Liver (tissue), 9 donors: ENCODE data around the gene DDX50. TPM values are rescaled to one million over a fixed set of nuclear protein-coding genes. Genes with fewer than 3 reads are reported as not detected.

Experiments used
- DNase-seq: peaks from one replicate; pipeline ENCODE4 v3.0.0-alpha.2; 2017; ENCODE audit warnings: low spot score
- H3K27ac ChIP-seq, 2 donors: one replicate each; pipeline ENCODE4 v1.7.0; 2013; ENCODE audit warnings: inconsistent platforms in 2 of 2, low read length in 2 of 2, control low read depth in 1 of 2, low read depth in 1 of 2, mild to moderate bottlenecking in 1 of 2
- H3K27me3 ChIP-seq, 4 donors: one replicate each; pipeline versions ENCODE4 v1.6.1 to v1.7.0; 2013; ENCODE audit warnings: low read length in 3 of 4, inconsistent platforms in 1 of 4, mild to moderate bottlenecking in 1 of 4, moderate library complexity in 1 of 4; ENCODE audit not compliant: control insufficient read depth in 4 of 4, insufficient read depth in 4 of 4
- H3K36me3 ChIP-seq, 4 donors: one replicate each; pipeline versions ENCODE4 v1.6.1 to v1.7.0; 2013; ENCODE audit warnings: low read length in 3 of 4, mild to moderate bottlenecking in 3 of 4, low read depth in 1 of 4, moderate library complexity in 1 of 4; ENCODE audit not compliant: control insufficient read depth in 4 of 4, insufficient read depth in 3 of 4
- H3K4me1 ChIP-seq, 4 donors: one replicate each; pipeline versions ENCODE4 v1.6.1 to v1.7.0; 2013; ENCODE audit warnings: low read length in 3 of 4, mild to moderate bottlenecking in 3 of 4, moderate library complexity in 1 of 4; ENCODE audit not compliant: control insufficient read depth in 4 of 4, insufficient read depth in 4 of 4
- H3K4me3 ChIP-seq, 3 donors: one replicate each; pipeline versions ENCODE4 v1.6.1 to v1.7.0; 2013; ENCODE audit warnings: low read length in 3 of 3, control low read depth in 1 of 3, low read depth in 1 of 3, mild to moderate bottlenecking in 1 of 3
- H3K9ac ChIP-seq, 2 donors: one replicate each; pipeline ENCODE4 v1.7.0; 2013; ENCODE audit warnings: low read length in 2 of 2, mild to moderate bottlenecking in 2 of 2, moderate library complexity in 2 of 2, control low read depth in 1 of 2, low read depth in 1 of 2
- H3K9me3 ChIP-seq, 4 donors: one replicate each; pipeline versions ENCODE4 v1.6.1 to v1.7.0; 2013; ENCODE audit warnings: low read length in 3 of 4; ENCODE audit not compliant: control insufficient read depth in 4 of 4
- EGR1 ChIP-seq, 2 donors: IDR thresholded peaks; 2 replicates each; pipeline ENCODE4 v1.6.1; 2016 to 2018; ENCODE audit warnings: antibody characterized with exemption in 2 of 2, low read depth in 2 of 2
- FOXA1 ChIP-seq: IDR thresholded peaks from 2 replicates; pipeline ENCODE4 v1.6.1; 2016; ENCODE audit warnings: antibody characterized with exemption
- FOXA2 ChIP-seq: IDR thresholded peaks from 2 replicates; pipeline ENCODE4 v1.6.1; 2016; ENCODE audit warnings: antibody characterized with exemption
- GABPA ChIP-seq, 2 donors: IDR thresholded peaks in 1 of 2; conservative IDR thresholded peaks in 1 of 2; 2 replicates each; pipeline ENCODE4 v1.6.1; 2016; ENCODE audit warnings: antibody characterized with exemption in 2 of 2, mild to moderate bottlenecking in 1 of 2, moderate library complexity in 1 of 2
- HNF4A ChIP-seq, 2 donors: conservative IDR thresholded peaks; 2 replicates each; pipeline ENCODE4 v1.6.1; 2016; ENCODE audit warnings: antibody characterized with exemption in 2 of 2, mild to moderate bottlenecking in 2 of 2
- HNF4G ChIP-seq: IDR thresholded peaks from 2 replicates; pipeline ENCODE4 v1.6.1; 2016; ENCODE audit warnings: antibody characterized with exemption
- JUND ChIP-seq, 2 donors: IDR thresholded peaks; 2 replicates each; pipeline ENCODE4 v1.6.1; 2016; ENCODE audit warnings: antibody characterized with exemption in 2 of 2
- NR2F2 ChIP-seq: IDR thresholded peaks from 2 replicates; pipeline ENCODE4 v1.6.1; 2016; ENCODE audit warnings: antibody characterized with exemption
- RAD21 ChIP-seq, 2 donors: IDR thresholded peaks; 2 replicates each; pipeline ENCODE4 v1.6.1; 2016; ENCODE audit warnings: antibody characterized with exemption in 2 of 2, mild to moderate bottlenecking in 2 of 2
- REST ChIP-seq: IDR thresholded peaks from 2 replicates; pipeline ENCODE4 v1.6.1; 2016; ENCODE audit warnings: antibody characterized with exemption, mild to moderate bottlenecking
- RXRA ChIP-seq, 2 donors: IDR thresholded peaks; 2 replicates each; pipeline ENCODE4 v1.6.1; 2017 to 2018; ENCODE audit warnings: antibody characterized with exemption in 2 of 2, mild to moderate bottlenecking in 1 of 2
- SP1 ChIP-seq: IDR thresholded peaks from 2 replicates; pipeline ENCODE4 v1.6.1; 2018; ENCODE audit warnings: antibody characterized with exemption, mild to moderate bottlenecking
- YY1 ChIP-seq: IDR thresholded peaks from 2 replicates; pipeline ENCODE4 v1.6.1; 2016; ENCODE audit warnings: antibody characterized with exemption, mild to moderate bottlenecking
- ZBTB33 ChIP-seq: IDR thresholded peaks from 2 replicates; pipeline ENCODE4 v1.6.1; 2016; ENCODE audit warnings: antibody characterized with exemption
- WGBS: extraction: QIAGEN DNeasy Blood & Tissue Kit; methylation state at CpG from one replicate; pipeline ENCODE4 v1.1.7; 2013; 5-methylcytosine and 5-hydroxymethylcytosine counted together
- polyA plus RNA-seq, 2 donors: library from polyadenylated mRNA; stranded (reverse) in 1 of 2; unstranded in 1 of 2; fragments of 200-250 nt in 1 of 2; fragments of >200 nt in 1 of 2; fragmentation: Nextera tagmentation in 1 of 2; extraction: Ambion mirVana in 1 of 2; gene quantifications; one replicate each; pipeline versions ENCODE4 v1.2.1 to v1.2.3, GENCODE V29; 2013 to 2015
- total RNA-seq, 2 donors: library from RNA; depleted of rRNA; stranded (reverse); fragments of >200 nt; gene quantifications; one replicate each; pipeline ENCODE4 v1.2.3, GENCODE V29; 2014
- TF ChIP-seq, protein P1 (sequence below): fragments of 150-350 bp; IDR thresholded peaks from 2 replicates; pipeline ENCODE4 v1.5.1; 2017; ENCODE audit warnings: improper control_type of control experiment, low read depth, low read length; ENCODE audit not compliant: missing input control
- TF ChIP-seq, protein P2 (sequence below): IDR thresholded peaks from 2 replicates; pipeline ENCODE4 v1.6.1; 2016; ENCODE audit warnings: antibody characterized with exemption
- TF ChIP-seq, protein P3 (sequence below): IDR thresholded peaks from 2 replicates; pipeline ENCODE4 v1.6.1; 2016; ENCODE audit warnings: antibody characterized with exemption
- donor health status: healthy.
- donor health status: healthy.
- donor health status: healthy.
- donor health status: healthy.
- donor health status: healthy.

The DDX50 gene
- total and polyA plus RNA-seq, 4 donors: 7.0 to 18.8 (median 10.5) TPM

DNA sequence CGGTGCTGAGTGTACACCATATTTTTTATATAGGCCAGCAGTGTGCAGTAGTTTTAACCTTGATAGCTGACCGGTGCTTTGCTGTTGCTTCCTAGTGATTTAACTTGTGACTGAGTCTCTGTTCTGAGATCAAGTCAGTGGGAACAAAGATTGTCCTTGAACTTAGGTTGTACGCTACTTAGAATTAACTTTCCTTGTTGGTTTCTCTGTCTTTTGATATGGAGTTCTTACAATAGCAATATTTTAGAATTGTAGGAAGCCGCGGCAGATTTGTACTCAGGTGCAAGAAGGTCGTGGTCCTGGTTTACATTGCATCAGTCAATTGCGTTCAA, 56.1 kb downstream of the DDX50 start:
- TF ChIP-seq FOXA1 (no peak), SP1 (no peak), RAD21 (IDR thresholded peaks at IDR 0.05) (no peak), YY1 (no peak), ZBTB33 (no peak), HNF4A (conservative IDR thresholded peaks at IDR 0.05) (no peak), JUND (IDR thresholded peaks at IDR 0.05) (no peak)
- TF ChIP-seq, protein P1, sequence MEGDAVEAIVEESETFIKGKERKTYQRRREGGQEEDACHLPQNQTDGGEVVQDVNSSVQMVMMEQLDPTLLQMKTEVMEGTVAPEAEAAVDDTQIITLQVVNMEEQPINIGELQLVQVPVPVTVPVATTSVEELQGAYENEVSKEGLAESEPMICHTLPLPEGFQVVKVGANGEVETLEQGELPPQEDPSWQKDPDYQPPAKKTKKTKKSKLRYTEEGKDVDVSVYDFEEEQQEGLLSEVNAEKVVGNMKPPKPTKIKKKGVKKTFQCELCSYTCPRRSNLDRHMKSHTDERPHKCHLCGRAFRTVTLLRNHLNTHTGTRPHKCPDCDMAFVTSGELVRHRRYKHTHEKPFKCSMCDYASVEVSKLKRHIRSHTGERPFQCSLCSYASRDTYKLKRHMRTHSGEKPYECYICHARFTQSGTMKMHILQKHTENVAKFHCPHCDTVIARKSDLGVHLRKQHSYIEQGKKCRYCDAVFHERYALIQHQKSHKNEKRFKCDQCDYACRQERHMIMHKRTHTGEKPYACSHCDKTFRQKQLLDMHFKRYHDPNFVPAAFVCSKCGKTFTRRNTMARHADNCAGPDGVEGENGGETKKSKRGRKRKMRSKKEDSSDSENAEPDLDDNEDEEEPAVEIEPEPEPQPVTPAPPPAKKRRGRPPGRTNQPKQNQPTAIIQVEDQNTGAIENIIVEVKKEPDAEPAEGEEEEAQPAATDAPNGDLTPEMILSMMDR: no peak
- TF ChIP-seq, protein P2, sequence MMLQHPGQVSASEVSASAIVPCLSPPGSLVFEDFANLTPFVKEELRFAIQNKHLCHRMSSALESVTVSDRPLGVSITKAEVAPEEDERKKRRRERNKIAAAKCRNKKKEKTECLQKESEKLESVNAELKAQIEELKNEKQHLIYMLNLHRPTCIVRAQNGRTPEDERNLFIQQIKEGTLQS: no peak
- H3K27ac ChIP-seq: peak overlapping the region; percentile 98 to 99
- peaks cover 5 to 15% (median 7%) of the 10 kb centered on the region in 4 donors for H3K4me1 ChIP-seq
- WGBS: 40% methylated on average over 7 of the region's 7 CpGs
- H3K27me3 ChIP-seq: no peaks in the 10 kb centered on the region
- H3K9me3 ChIP-seq: no peaks in the 10 kb centered on the region
- H3K9ac ChIP-seq: peak overlapping the region in 1 of 2 donors; percentile 83
- H3K36me3 ChIP-seq: peaks cover 5 to 19% (median 15%) of the 10 kb centered on the region in 4 donors
- H3K4me3 ChIP-seq: peak overlapping the region; percentile 87 to 97 (median 92)
- DNase-seq: no peak

DNA sequence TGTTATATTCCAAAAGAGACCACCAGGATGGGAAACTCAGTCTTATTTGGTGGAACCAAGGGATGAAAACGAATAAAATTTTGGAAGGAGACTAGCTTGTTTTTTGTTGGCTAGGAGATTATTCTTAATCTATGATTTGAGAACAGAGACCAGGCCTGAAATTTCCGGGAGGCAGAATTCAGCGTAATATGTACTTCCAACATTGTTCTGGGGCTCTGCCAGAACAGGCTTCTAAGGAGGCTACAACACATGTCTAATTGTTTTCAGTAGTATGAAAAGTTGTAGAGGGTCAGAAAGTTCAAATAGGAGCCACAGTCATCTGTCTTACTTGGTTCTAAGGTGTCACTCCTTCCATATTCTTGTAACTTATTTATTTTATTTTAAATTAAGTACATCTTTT, 56.5 kb downstream of the DDX50 start:
- Histone ChIP-seq H3K27ac (peak overlapping the region; percentile 2 to 98), H3K4me1 (peaks cover 5 to 15% (median 7%) of the 10 kb centered on the region in 4 donors), H3K9me3 (no peaks in the 10 kb centered on the region), H3K9ac (peak overlapping the region in 1 of 2 donors; percentile 3), H3K4me3 (peak overlapping the region; percentile 87 to 97 (median 92)), H3K36me3 (peaks cover 4 to 23% (median 19%) of the 10 kb centered on the region in 4 donors), H3K27me3 (no peaks in the 10 kb centered on the region)
- TF ChIP-seq YY1 (no peak), HNF4G (no peak), EGR1 (IDR thresholded peaks at IDR 0.05; ENCODE audit: low read depth in 2 of 2) (no peak), FOXA2 (no peak), GABPA (IDR thresholded peaks at IDR 0.05 in 1 of 2, conservative IDR thresholded peaks at IDR 0.05 in 1 of 2) (no peak), SP1 (no peak)
- no peak for DNase-seq
- 68% methylated on average over 3 of the region's 3 CpGs for WGBS

DNA sequence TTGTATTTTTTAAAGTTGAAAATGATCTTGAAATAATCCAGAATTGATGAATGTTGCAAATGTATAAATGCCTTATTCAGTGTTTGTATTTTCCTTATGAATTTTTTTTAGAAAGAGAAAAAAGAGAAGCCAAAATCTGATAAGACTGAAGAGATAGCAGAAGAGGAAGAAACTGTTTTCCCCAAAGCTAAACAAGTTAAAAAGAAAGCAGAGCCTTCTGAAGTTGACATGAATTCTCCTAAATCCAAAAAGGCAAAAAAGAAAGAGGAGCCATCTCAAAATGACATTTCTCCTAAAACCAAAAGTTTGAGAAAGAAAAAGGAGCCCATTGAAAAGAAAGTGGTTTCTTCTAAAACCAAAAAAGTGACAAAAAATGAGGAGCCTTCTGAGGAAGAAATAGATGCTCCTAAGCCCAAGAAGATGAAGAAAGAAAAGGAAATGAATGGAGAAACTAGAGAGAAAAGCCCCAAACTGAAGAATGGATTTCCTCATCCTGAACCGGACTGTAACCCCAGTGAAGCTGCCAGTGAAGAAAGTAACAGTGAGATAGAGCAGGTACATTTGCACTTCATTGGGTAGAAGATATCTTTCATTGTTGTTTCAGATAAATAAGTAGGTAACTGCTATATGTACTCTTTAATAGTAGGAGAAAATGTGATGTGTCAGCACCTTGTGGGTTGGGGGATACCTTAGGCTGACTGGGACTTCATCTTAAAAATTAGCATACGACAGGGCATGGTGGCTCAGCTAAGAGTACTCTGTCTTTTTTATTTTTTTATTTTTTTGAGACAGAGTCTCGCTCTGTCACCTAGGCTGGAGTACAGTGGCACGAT, 58.8 kb downstream of the DDX50 start:
- Histone ChIP-seq H3K4me3 (no peak overlapping the region), H3K9ac (no peak overlapping the region), H3K36me3 (peaks cover 18 to 44% (median 35%) of the 10 kb centered on the region in 4 donors), H3K9me3 (no peaks in the 10 kb centered on the region), H3K27me3 (no peaks in the 10 kb centered on the region), H3K27ac (no peak overlapping the region), H3K4me1 (peaks cover 5 to 13% (median 7%) of the 10 kb centered on the region in 4 donors)
- 93% methylated on average over 4 of the region's 4 CpGs for WGBS
- no peak for DNase-seq
- TF ChIP-seq, protein P3, sequence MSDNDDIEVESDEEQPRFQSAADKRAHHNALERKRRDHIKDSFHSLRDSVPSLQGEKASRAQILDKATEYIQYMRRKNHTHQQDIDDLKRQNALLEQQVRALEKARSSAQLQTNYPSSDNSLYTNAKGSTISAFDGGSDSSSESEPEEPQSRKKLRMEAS: no peak
- no peak for TF ChIP-seq HNF4G
- TF ChIP-seq YY1: no peak
- TF ChIP-seq FOXA2: no peak
- no peak for TF ChIP-seq RXRA (IDR thresholded peaks at IDR 0.05)
- no peak for TF ChIP-seq EGR1 (IDR thresholded peaks at IDR 0.05; ENCODE audit: low read depth in 2 of 2)
- TF ChIP-seq FOXA1: no peak
- TF ChIP-seq ZBTB33: no peak
- TF ChIP-seq JUND (IDR thresholded peaks at IDR 0.05): no peak
- TF ChIP-seq GABPA (IDR thresholded peaks at IDR 0.05 in 1 of 2, conservative IDR thresholded peaks at IDR 0.05 in 1 of 2): no peak
- no peak for TF ChIP-seq NR2F2
- no peak for TF ChIP-seq REST
